Upper lobe of left lung (tissue), 6 donors: ENCODE measurements around the gene NCOA4. TPM values are rescaled to one million over a fixed set of nuclear protein-coding genes. Genes with fewer than 3 reads are reported as not detected.
"Not testable (repeated sequence)": the region's sequence is repeated elsewhere in the genome, so short reads cannot be mapped to it uniquely, and the experiment has no call there.

Experiments
- ATAC-seq, 2 donors: fragments of 200-7000 bp; cut with Tn5 transposase; one replicate each; pipeline ENCODE4 v1.9.1; 2022; ENCODE audit warnings: mild to moderate bottlenecking in 2 of 2, moderate library complexity in 2 of 2; ENCODE audit not compliant: low FRiP score in 2 of 2
- DNase-seq, 2 donors: peaks; one replicate each; pipeline ENCODE4 v3.0.0-alpha.2; 2019 to 2020
- H3K27ac ChIP-seq, 4 donors: fragments of 200-600 bp; sonication (generic); one replicate each; pipeline ENCODE4 v1.5.1; 2016 to 2019
- H3K27me3 ChIP-seq, 4 donors: fragments of 200-600 bp; sonication (generic); one replicate each; pipeline ENCODE4 v1.5.1; 2017 to 2019
- H3K36me3 ChIP-seq, 4 donors: fragments of 200-600 bp; sonication (generic); one replicate each; pipeline ENCODE4 v1.5.1; 2016 to 2019
- H3K4me1 ChIP-seq, 4 donors: fragments of 200-600 bp; sonication (generic); one replicate each; pipeline ENCODE4 v1.5.1; 2018 to 2019
- H3K4me3 ChIP-seq, 4 donors: fragments of 200-600 bp; sonication (generic); one replicate each; pipeline ENCODE4 v1.5.1; 2017 to 2019; ENCODE audit warnings: mild to moderate bottlenecking in 2 of 4, moderate library complexity in 1 of 4
- H3K9me3 ChIP-seq, 4 donors: fragments of 200-600 bp; sonication (generic); one replicate each; pipeline ENCODE4 v1.5.1; 2018 to 2019
- CTCF ChIP-seq, 6 experiments: fragments of 450-650 bp in 4 of 6; fragments of 200-600 bp in 2 of 6; sonication (generic) in 2 of 6; IDR thresholded peaks; one replicate each; pipeline ENCODE4 v1.5.1; 2016 to 2019; ENCODE audit warnings: antibody characterized with exemption in 6 of 6
- EP300 ChIP-seq, 4 donors: sonication (generic); formaldehyde crosslinking; IDR thresholded peaks; one replicate each; pipeline ENCODE4 v1.5.1; 2017; ENCODE audit warnings: antibody characterized with exemption in 4 of 4, control low read depth in 2 of 4
- POLR2A ChIP-seq, 4 donors: fragments of 450-650 bp; IDR thresholded peaks; one replicate each; pipeline ENCODE4 v1.5.1; 2016 to 2017; ENCODE audit warnings: antibody characterized with exemption in 4 of 4, mild to moderate bottlenecking in 2 of 4
- POLR2AphosphoS5 ChIP-seq, 2 donors: sonication (generic); formaldehyde crosslinking; IDR thresholded peaks; one replicate each; pipeline ENCODE4 v1.5.1; 2017; ENCODE audit warnings: antibody characterized with exemption in 2 of 2
- WGBS, 2 donors: methylation state at CpG; one replicate each; pipeline ENCODE4 v1.1.5; 2017 to 2018; 5-methylcytosine and 5-hydroxymethylcytosine counted together
- total RNA-seq, 6 donors: library from RNA; depleted of rRNA in 4 of 6; stranded (reverse); fragments of >200 nt in 4 of 6; gene quantifications; one replicate each; pipeline versions ENCODE4 v1.1.0 to v1.2.1, GENCODE V29; 2016 to 2021
- donor health status: DM: no; HTN: no; CAD: no; lungs with moderate emphysema.
- donor health status: DM: no; HTN: yes; CAD: no; lungs with severe emphysema.

NCOA4 gene
- total RNA-seq, 6 donors from 2014 or later: 57.6 to 184 (median 144) TPM

GRCh38 chr10:46060706-46061105 lies 30.3 kb upstream of the NCOA4 start:
- no peaks in the 10 kb centered on the region for H3K36me3 ChIP-seq
- no peaks in the 10 kb centered on the region for H3K9me3 ChIP-seq
- 73 to 79% methylated on average over 3 of the region's 3 CpGs for WGBS, 2 donors
- H3K27me3 ChIP-seq: no peaks in the 10 kb centered on the region
- no peak overlapping the region for H3K27ac ChIP-seq
- DNase-seq (no peak), ATAC-seq (no peak)
- H3K4me3 ChIP-seq: no peak overlapping the region
- H3K4me1 ChIP-seq: no peaks in the 10 kb centered on the region
- TF ChIP-seq CTCF (IDR thresholded peaks at IDR 0.05) (no peak), POLR2A (IDR thresholded peaks at IDR 0.05) (no peak), POLR2AphosphoS5 (IDR thresholded peaks at IDR 0.05) (no peak), EP300 (IDR thresholded peaks at IDR 0.05) (no peak)

- not testable (repeated sequence) for H3K9me3 ChIP-seq, H3K27ac ChIP-seq, H3K27me3 ChIP-seq, DNase-seq, H3K36me3 ChIP-seq, ATAC-seq, H3K4me3 ChIP-seq, H3K4me1 ChIP-seq
- 97 to 98% methylated on average over 5 of the region's 5 CpGs for WGBS, 2 donors
These were observed 27.5 kb upstream of the NCOA4 start for GRCh38 chr10:46057927-46058326.

GRCh38 chr10:46057038-46057437 lies 26.6 kb upstream of the NCOA4 start:
- Histone ChIP-seq H3K4me1 (no peaks in the 10 kb centered on the region), H3K27me3 (no peaks in the 10 kb centered on the region), H3K27ac (no peak overlapping the region), H3K36me3 (no peaks in the 10 kb centered on the region), H3K4me3 (no peak overlapping the region), H3K9me3 (no peaks in the 10 kb centered on the region)
- no peak for ATAC-seq
- no peak for DNase-seq
- TF ChIP-seq POLR2A (IDR thresholded peaks at IDR 0.05): no peak
- TF ChIP-seq CTCF (IDR thresholded peaks at IDR 0.05): no peak
- no peak for TF ChIP-seq POLR2AphosphoS5 (IDR thresholded peaks at IDR 0.05)
- no peak for TF ChIP-seq EP300 (IDR thresholded peaks at IDR 0.05)

GRCh38 chr10:46055771-46056170 lies 25.3 kb upstream of the NCOA4 start:
- DNase-seq: no peak
- ATAC-seq: no peak
- no peak overlapping the region for H3K4me3 ChIP-seq
- TF ChIP-seq POLR2AphosphoS5 (IDR thresholded peaks at IDR 0.05) (no peak), CTCF (IDR thresholded peaks at IDR 0.05) (no peak), EP300 (IDR thresholded peaks at IDR 0.05) (no peak), POLR2A (IDR thresholded peaks at IDR 0.05) (no peak)
- no peaks in the 10 kb centered on the region for H3K27me3 ChIP-seq
- H3K36me3 ChIP-seq: no peaks in the 10 kb centered on the region
- H3K4me1 ChIP-seq: no peaks in the 10 kb centered on the region
- H3K9me3 ChIP-seq: no peaks in the 10 kb centered on the region
- no peak overlapping the region for H3K27ac ChIP-seq
- WGBS, 2 donors: 76 to 80% methylated on average over 4 of the region's 4 CpGs

- no peak for TF ChIP-seq EP300 (IDR thresholded peaks at IDR 0.05)
- no peak for TF ChIP-seq POLR2A (IDR thresholded peaks at IDR 0.05)
- no peak for TF ChIP-seq POLR2AphosphoS5 (IDR thresholded peaks at IDR 0.05)
- TF ChIP-seq CTCF (IDR thresholded peaks at IDR 0.05): no peak
- no peak overlapping the region for H3K27ac ChIP-seq
- 61 to 70% methylated on average over 9 of the region's 9 CpGs for WGBS, 2 donors
- H3K27me3 ChIP-seq: no peaks in the 10 kb centered on the region
- H3K4me3 ChIP-seq: no peak overlapping the region
- ATAC-seq (no peak), DNase-seq (no peak)
- no peaks in the 10 kb centered on the region for H3K4me1 ChIP-seq
- H3K9me3 ChIP-seq: no peaks in the 10 kb centered on the region
- no peaks in the 10 kb centered on the region for H3K36me3 ChIP-seq
These were observed 23.4 kb upstream of the NCOA4 start for GRCh38 chr10:46053534-46054434.
